Measurements from ENCODE around the gene OTOS. TPM values are rescaled to one million over a fixed set of nuclear protein-coding genes. Genes with fewer than 3 reads are reported as not detected.

The OTOS gene
- total and polyA plus RNA-seq, 2 experiments from 2014 or later: not detected

GRCh38 chr2:240128608-240129145 lies 11.8 kb downstream of the OTOS start:
- TF ChIP-seq EZH2phosphoT487 (IDR thresholded peaks at IDR 0.05; ENCODE audit: insufficient read depth, low read depth) (no peak), EZH2 (IDR thresholded peaks at IDR 0.05; ENCODE audit: insufficient read depth, poor library complexity, severe bottlenecking) (no peak)
- Histone ChIP-seq H3K27me3 (replicated peaks; ENCODE audit: insufficient read depth) (no peaks in the 10 kb centered on the region), H3K4me3 (no peak overlapping the region), H4K20me1 (ENCODE audit: insufficient read depth) (no peaks in the 10 kb centered on the region), H2AFZ (no peak overlapping the region), H3K9ac (no peak overlapping the region), H3K79me2 (ENCODE audit: insufficient read depth) (peaks cover 9% of the 10 kb centered on the region), H3K4me1 (ENCODE audit: insufficient read depth) (no peaks in the 10 kb centered on the region), H3K36me3 (ENCODE audit: low read depth) (no peaks in the 10 kb centered on the region; the same call in 1 of the 2 replicates), H3K4me2 (ENCODE audit: unreplicated experiment) (no peak overlapping the region), H3F3A (ENCODE audit: insufficient read depth) (no peaks in the 10 kb centered on the region), H3K9me2 (ENCODE audit: insufficient read depth) (no peaks in the 10 kb centered on the region), H3K9me3 (ENCODE audit: low read depth) (no peaks in the 10 kb centered on the region), H3K27ac (no peak overlapping the region)
- in situ Hi-C loops (cut with MboI): no loop called here
- 76 to 80% methylated on average over 12 of the region's 12 CpGs for WGBS, 2 experiments (ENCODE audit: low coverage in 1 of 2, low lambda C conversion rate in 2 of 2, missing lambda C conversion rate in 2 of 2)
- DNase-seq: no peak

- Histone ChIP-seq H3K36me3 (ENCODE audit: low read depth) (no peaks in the 10 kb centered on the region; the same call in 1 of the 2 replicates), H3K9ac (no peak overlapping the region), H3K4me2 (ENCODE audit: unreplicated experiment) (no peak overlapping the region), H3K4me3 (no peak overlapping the region), H3K9me2 (ENCODE audit: insufficient read depth) (no peaks in the 10 kb centered on the region), H3K9me3 (ENCODE audit: low read depth) (no peaks in the 10 kb centered on the region), H3K4me1 (ENCODE audit: insufficient read depth) (no peaks in the 10 kb centered on the region), H4K20me1 (ENCODE audit: insufficient read depth) (no peaks in the 10 kb centered on the region), H3F3A (ENCODE audit: insufficient read depth) (no peaks in the 10 kb centered on the region), H3K27me3 (replicated peaks; ENCODE audit: insufficient read depth) (no peaks in the 10 kb centered on the region), H2AFZ (no peak overlapping the region), H3K27ac (no peak overlapping the region), H3K79me2 (ENCODE audit: insufficient read depth) (peaks cover 3% of the 10 kb centered on the region; the same call in 1 of the 2 replicates)
- WGBS, 2 experiments (ENCODE audit: low coverage in 1 of 2, low lambda C conversion rate in 2 of 2, missing lambda C conversion rate in 2 of 2): 90 to 94% methylated on average over 16 of the region's 16 CpGs
- no peak for DNase-seq
- in situ Hi-C loops (cut with MboI): no loop called here
- TF ChIP-seq EZH2phosphoT487 (IDR thresholded peaks at IDR 0.05; ENCODE audit: insufficient read depth, low read depth): no peak
- no peak for TF ChIP-seq EZH2 (IDR thresholded peaks at IDR 0.05; ENCODE audit: insufficient read depth, poor library complexity, severe bottlenecking)
Observed at GRCh38 chr2:240127911-240128607, 12.4 kb downstream of the OTOS start.

DNA sequence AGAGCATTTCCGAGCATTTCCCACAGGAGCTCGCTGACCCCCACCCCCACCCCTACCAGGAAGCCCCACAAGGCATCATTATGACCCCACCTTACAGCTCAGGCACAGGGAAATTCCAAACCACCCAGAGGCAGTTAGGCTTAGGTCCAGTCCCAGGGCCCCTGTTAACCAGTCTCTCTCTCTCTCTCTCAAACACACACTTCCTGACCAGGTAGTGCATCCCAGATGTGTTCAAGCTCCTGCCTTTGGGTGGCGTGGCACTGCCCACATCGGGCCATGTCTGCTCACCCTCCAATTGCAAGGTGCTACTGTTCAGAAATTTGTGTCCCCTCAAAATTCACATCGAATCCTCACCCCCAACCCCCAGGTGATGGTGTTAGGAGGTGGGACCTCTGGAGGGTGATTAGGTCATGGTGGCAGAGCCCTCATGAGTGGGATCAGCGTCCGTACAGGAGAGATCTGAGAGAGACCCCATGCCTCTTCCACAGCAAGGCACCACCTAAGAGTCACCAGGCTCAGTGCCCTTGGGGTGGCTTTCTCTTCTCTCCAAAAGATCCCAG lies 13.2 kb downstream of the OTOS start:
- Histone ChIP-seq H3K27me3 (replicated peaks; ENCODE audit: insufficient read depth) (no peaks in the 10 kb centered on the region), H3K36me3 (ENCODE audit: low read depth) (no peaks in the 10 kb centered on the region; the same call in 1 of the 2 replicates), H2AFZ (no peak overlapping the region), H3K9ac (no peak overlapping the region), H3K4me2 (ENCODE audit: unreplicated experiment) (no peak overlapping the region), H4K20me1 (ENCODE audit: insufficient read depth) (no peaks in the 10 kb centered on the region), H3F3A (ENCODE audit: insufficient read depth) (no peaks in the 10 kb centered on the region), H3K9me2 (ENCODE audit: insufficient read depth) (no peaks in the 10 kb centered on the region), H3K4me1 (ENCODE audit: insufficient read depth) (no peaks in the 10 kb centered on the region), H3K9me3 (ENCODE audit: low read depth) (no peaks in the 10 kb centered on the region), H3K79me2 (ENCODE audit: insufficient read depth) (no peaks in the 10 kb centered on the region), H3K4me3 (no peak overlapping the region), H3K27ac (no peak overlapping the region)
- TF ChIP-seq EZH2phosphoT487 (IDR thresholded peaks at IDR 0.05; ENCODE audit: insufficient read depth, low read depth): no peak
- TF ChIP-seq EZH2 (IDR thresholded peaks at IDR 0.05; ENCODE audit: insufficient read depth, poor library complexity, severe bottlenecking): no peak
- in situ Hi-C loops (cut with MboI): no loop called here
- WGBS, 2 experiments (ENCODE audit: low coverage in 1 of 2, low lambda C conversion rate in 2 of 2, missing lambda C conversion rate in 2 of 2): 83 to 90% methylated on average over 5 to 6 of the region's 7 CpGs
- no peak for DNase-seq

DNA sequence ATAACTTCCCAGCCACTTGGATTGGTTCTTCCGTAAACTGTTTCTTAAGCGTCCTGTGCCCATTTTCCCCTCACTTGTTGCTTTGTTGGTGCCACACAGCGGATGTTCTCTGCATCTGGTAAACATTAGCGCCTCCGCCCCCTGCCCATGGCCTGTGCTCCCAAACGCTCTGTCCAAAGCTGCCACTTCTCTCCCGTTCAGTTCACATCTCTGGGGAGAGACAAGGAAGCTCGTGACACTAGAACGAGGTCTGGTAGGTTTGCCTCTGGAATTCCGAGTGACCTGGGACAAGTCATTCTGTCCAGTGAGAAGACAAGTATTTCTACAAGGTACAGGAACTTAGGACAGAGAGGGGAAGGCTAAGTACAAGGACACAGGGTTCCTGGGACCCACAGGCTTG lies 13.7 kb downstream of the OTOS start:
- H3K4me3 ChIP-seq: no peak overlapping the region
- no peak overlapping the region for H2AFZ ChIP-seq
- no peaks in the 10 kb centered on the region for H3K4me1 ChIP-seq (ENCODE audit: insufficient read depth)
- no peak overlapping the region for H3K4me2 ChIP-seq (ENCODE audit: unreplicated experiment)
- in situ Hi-C loops (cut with MboI): no loop called here
- no peak for DNase-seq
- no peaks in the 10 kb centered on the region for H3K27me3 ChIP-seq (replicated peaks; ENCODE audit: insufficient read depth)
- H3K9me3 ChIP-seq (ENCODE audit: low read depth): no peaks in the 10 kb centered on the region
- H3K36me3 ChIP-seq (ENCODE audit: low read depth): no peaks in the 10 kb centered on the region; the same call in 1 of the 2 replicates
- no peak overlapping the region for H3K9ac ChIP-seq
- no peaks in the 10 kb centered on the region for H3F3A ChIP-seq (ENCODE audit: insufficient read depth)
- no peaks in the 10 kb centered on the region for H3K79me2 ChIP-seq (ENCODE audit: insufficient read depth)
- no peak for TF ChIP-seq EZH2 (IDR thresholded peaks at IDR 0.05; ENCODE audit: insufficient read depth, poor library complexity, severe bottlenecking)
- no peak for TF ChIP-seq EZH2phosphoT487 (IDR thresholded peaks at IDR 0.05; ENCODE audit: insufficient read depth, low read depth)
- H3K27ac ChIP-seq: no peak overlapping the region
- no peaks in the 10 kb centered on the region for H3K9me2 ChIP-seq (ENCODE audit: insufficient read depth)
- WGBS, 2 experiments (ENCODE audit: low coverage in 1 of 2, low lambda C conversion rate in 2 of 2, missing lambda C conversion rate in 2 of 2): 89% methylated on average over 10 of the region's 10 CpGs
- no peaks in the 10 kb centered on the region for H4K20me1 ChIP-seq (ENCODE audit: insufficient read depth)
